ENCODE measurements around the gene CD247.

DNA sequence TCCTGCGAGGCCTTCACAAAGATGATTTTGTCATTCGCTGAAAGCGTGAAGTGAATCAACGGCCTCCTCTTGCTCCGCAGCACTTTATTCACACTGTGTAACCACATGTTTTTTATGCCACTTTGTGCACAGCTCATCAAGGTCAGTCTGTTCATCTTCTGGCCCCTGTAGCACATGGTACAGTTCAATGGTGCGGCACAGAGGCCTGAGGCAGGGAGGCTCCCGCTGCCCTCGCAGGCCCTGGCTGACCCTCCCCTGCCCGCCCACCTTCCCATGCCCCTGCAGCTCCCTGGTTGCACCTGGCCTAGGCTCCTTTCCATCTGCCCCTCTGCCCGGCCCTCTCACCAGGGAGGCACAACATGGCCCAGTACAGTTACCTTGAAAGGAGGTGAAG lies 87.5 kb downstream of the CD247 start:
- TF ChIP-seq TAF1 (IDR thresholded peaks at IDR 0.05; ENCODE audit: borderline replicate concordance, low read depth, low read length) (no peak), RFX5 (IDR thresholded peaks at IDR 0.05; ENCODE audit: low read length) (no peak), ELF1 (IDR thresholded peaks at IDR 0.05) (no peak), GABPA (IDR thresholded peaks at IDR 0.05; ENCODE audit: low read depth) (no peak), TEAD4 (IDR thresholded peaks at IDR 0.05; ENCODE audit: borderline replicate concordance, insufficient read depth) (no peak), FOSL2 (IDR thresholded peaks at IDR 0.05; ENCODE audit: borderline replicate concordance, low read depth) (no peak)
- TF ChIP-seq, protein P1, sequence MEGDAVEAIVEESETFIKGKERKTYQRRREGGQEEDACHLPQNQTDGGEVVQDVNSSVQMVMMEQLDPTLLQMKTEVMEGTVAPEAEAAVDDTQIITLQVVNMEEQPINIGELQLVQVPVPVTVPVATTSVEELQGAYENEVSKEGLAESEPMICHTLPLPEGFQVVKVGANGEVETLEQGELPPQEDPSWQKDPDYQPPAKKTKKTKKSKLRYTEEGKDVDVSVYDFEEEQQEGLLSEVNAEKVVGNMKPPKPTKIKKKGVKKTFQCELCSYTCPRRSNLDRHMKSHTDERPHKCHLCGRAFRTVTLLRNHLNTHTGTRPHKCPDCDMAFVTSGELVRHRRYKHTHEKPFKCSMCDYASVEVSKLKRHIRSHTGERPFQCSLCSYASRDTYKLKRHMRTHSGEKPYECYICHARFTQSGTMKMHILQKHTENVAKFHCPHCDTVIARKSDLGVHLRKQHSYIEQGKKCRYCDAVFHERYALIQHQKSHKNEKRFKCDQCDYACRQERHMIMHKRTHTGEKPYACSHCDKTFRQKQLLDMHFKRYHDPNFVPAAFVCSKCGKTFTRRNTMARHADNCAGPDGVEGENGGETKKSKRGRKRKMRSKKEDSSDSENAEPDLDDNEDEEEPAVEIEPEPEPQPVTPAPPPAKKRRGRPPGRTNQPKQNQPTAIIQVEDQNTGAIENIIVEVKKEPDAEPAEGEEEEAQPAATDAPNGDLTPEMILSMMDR (IDR thresholded peaks at IDR 0.05), result no peak

Data from SK-N-SH (cell line).